ENCODE measurements around the gene PARD3B. TPM values are rescaled to one million over a fixed set of nuclear protein-coding genes. Genes with fewer than 3 reads are reported as not detected.

Gene PARD3B
- total RNA-seq, 4 donors from 2014 or later, result 6.5 to 17.3 (median 12.7) TPM

- H3K4me3 ChIP-seq (ENCODE audit: low read depth, poor library complexity, severe bottlenecking), result no peak overlapping the region
- no peak for DNase-seq (ENCODE audit: low spot score in 2 of 2)
- intact Hi-C loops (cut with DNase I; ENCODE audit: low total_unique reads), result no loop called here
- TF ChIP-seq POLR2A (IDR thresholded peaks at IDR 0.05) (no peak), CTCF (IDR thresholded peaks at IDR 0.05) (no peak)
Measured at GRCh38 chr2:205177546-205177945, 632.3 kb downstream of the PARD3B start.

GRCh38 chr2:205180730-205181129, 635.5 kb downstream of the PARD3B start:
- no peak overlapping the region for H3K4me3 ChIP-seq (ENCODE audit: low read depth, poor library complexity, severe bottlenecking)
- DNase-seq (ENCODE audit: low spot score in 2 of 2), result no peak
- TF ChIP-seq POLR2A (IDR thresholded peaks at IDR 0.05) (no peak), CTCF (IDR thresholded peaks at IDR 0.05) (no peak)
- 91 to 97% methylated on average over 3 of the region's 3 CpGs for WGBS, 2 donors
- intact Hi-C loops (cut with DNase I; ENCODE audit: low total_unique reads), result no loop called here

GRCh38 chr2:205187731-205188130, 642.5 kb downstream of the PARD3B start:
- intact Hi-C loops (cut with DNase I; ENCODE audit: low total_unique reads), result no loop called here
- no peak for TF ChIP-seq POLR2A (IDR thresholded peaks at IDR 0.05)
- TF ChIP-seq CTCF (IDR thresholded peaks at IDR 0.05), result no peak
- WGBS, 2 donors, result 88 to 89% methylated on average over 6 of the region's 6 CpGs
- no peak overlapping the region for H3K4me3 ChIP-seq (ENCODE audit: low read depth, poor library complexity, severe bottlenecking)
- no peak for DNase-seq (ENCODE audit: low spot score in 2 of 2)

- DNase-seq (ENCODE audit: low spot score in 2 of 2), result no peak
- intact Hi-C loops (cut with DNase I; ENCODE audit: low total_unique reads), result no loop called here
- H3K4me3 ChIP-seq (ENCODE audit: low read depth, poor library complexity, severe bottlenecking), result no peak overlapping the region
- TF ChIP-seq CTCF (IDR thresholded peaks at IDR 0.05) (no peak), POLR2A (IDR thresholded peaks at IDR 0.05) (no peak)
- 82 to 85% methylated on average over 9 of the region's 9 CpGs for WGBS, 2 donors
Measured at GRCh38 chr2:205188239-205189138, 643.2 kb downstream of the PARD3B start.

- no peak for DNase-seq (ENCODE audit: low spot score in 2 of 2)
- H3K4me3 ChIP-seq (ENCODE audit: low read depth, poor library complexity, severe bottlenecking), result no peak overlapping the region
- 88 to 90% methylated on average over 7 of the region's 7 CpGs for WGBS, 2 donors
- intact Hi-C loops (cut with DNase I; ENCODE audit: low total_unique reads), result no loop called here
- TF ChIP-seq POLR2A (IDR thresholded peaks at IDR 0.05) (no peak), CTCF (IDR thresholded peaks at IDR 0.05) (no peak)
Measured at GRCh38 chr2:205189301-205189700, 644.0 kb downstream of the PARD3B start.

Data from lower leg skin (tissue), 4 donors.